Ishikawa (cell line): ENCODE data around the gene TMCO1.

Experiments used
- CEBPB ChIP-seq: IDR thresholded peaks from 2 replicates; pipeline ENCODE4 v1.6.1; 2012
- CREB1 ChIP-seq: IDR thresholded peaks from 2 replicates; pipeline ENCODE4 v1.6.1; 2012; ENCODE audit warnings: low read depth
- EGR1 ChIP-seq: IDR thresholded peaks from 2 replicates; pipeline ENCODE4 v1.6.1; 2012
- EP300 ChIP-seq: IDR thresholded peaks from 2 replicates; pipeline ENCODE4 v1.6.1; 2012; ENCODE audit warnings: borderline replicate concordance
- FOXM1 ChIP-seq: IDR thresholded peaks from 2 replicates; pipeline ENCODE4 v1.6.1; 2012; ENCODE audit warnings: low read depth, borderline replicate concordance
- NFIC ChIP-seq: IDR thresholded peaks from 2 replicates; pipeline ENCODE4 v1.6.1; 2012
- RAD21 ChIP-seq: IDR thresholded peaks from 2 replicates; pipeline ENCODE4 v1.6.1; 2012; ENCODE audit warnings: low read depth
- TAF1 ChIP-seq: IDR thresholded peaks from 2 replicates; pipeline ENCODE4 v1.6.1; 2012; ENCODE audit warnings: low read depth, mild to moderate bottlenecking
- TCF12 ChIP-seq: IDR thresholded peaks from 2 replicates; pipeline ENCODE4 v1.6.1; 2012; ENCODE audit warnings: low read depth
- TEAD4 ChIP-seq: IDR thresholded peaks from 2 replicates; pipeline ENCODE4 v1.6.1; 2012
- YY1 ChIP-seq: IDR thresholded peaks from 2 replicates; pipeline ENCODE4 v1.6.1; 2012; ENCODE audit warnings: low read depth
- ZBTB7A ChIP-seq: IDR thresholded peaks from 2 replicates; pipeline ENCODE4 v1.6.1; 2012; ENCODE audit warnings: low read depth
- TF ChIP-seq, protein P1 (sequence below): IDR thresholded peaks from 2 replicates; pipeline ENCODE4 v1.6.1; 2012
- TF ChIP-seq, protein P2 (sequence below): IDR thresholded peaks from 2 replicates; pipeline ENCODE4 v1.6.1; 2012
- TF ChIP-seq, protein P3 (sequence below): IDR thresholded peaks from 2 replicates; pipeline ENCODE4 v1.6.1; 2012; ENCODE audit warnings: low read depth, mild to moderate bottlenecking

TMCO1 gene

DNA sequence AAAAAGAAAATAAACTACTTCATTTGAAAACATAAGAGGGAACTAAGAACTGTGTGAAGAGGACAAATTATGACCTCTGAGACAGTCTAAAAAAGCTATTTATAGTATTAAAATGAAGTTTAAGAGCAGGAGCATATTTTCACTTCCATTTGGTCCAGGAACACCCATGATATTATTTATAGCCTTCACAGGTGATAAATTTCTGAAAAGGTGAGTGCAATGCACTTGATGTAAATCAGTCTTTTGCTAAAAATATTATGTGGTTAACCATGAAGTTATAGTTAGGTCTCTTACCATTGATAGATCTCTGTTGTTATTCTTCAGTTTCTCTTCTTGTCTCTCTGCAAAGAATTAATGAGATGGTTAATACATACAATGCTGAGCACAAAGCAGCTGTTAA lies 14.7 kb downstream of the TMCO1 start:
- no peak for TF ChIP-seq TEAD4
- TF ChIP-seq, protein P1, sequence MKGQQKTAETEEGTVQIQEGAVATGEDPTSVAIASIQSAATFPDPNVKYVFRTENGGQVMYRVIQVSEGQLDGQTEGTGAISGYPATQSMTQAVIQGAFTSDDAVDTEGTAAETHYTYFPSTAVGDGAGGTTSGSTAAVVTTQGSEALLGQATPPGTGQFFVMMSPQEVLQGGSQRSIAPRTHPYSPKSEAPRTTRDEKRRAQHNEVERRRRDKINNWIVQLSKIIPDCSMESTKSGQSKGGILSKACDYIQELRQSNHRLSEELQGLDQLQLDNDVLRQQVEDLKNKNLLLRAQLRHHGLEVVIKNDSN = no peak
- TF ChIP-seq CEBPB = no peak
- TF ChIP-seq TAF1 = no peak
- TF ChIP-seq NFIC = no peak
- no peak for TF ChIP-seq TCF12
- TF ChIP-seq EGR1 = no peak
- no peak for TF ChIP-seq FOXM1
- TF ChIP-seq, protein P2, sequence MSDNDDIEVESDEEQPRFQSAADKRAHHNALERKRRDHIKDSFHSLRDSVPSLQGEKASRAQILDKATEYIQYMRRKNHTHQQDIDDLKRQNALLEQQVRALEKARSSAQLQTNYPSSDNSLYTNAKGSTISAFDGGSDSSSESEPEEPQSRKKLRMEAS = no peak
- TF ChIP-seq RAD21 = no peak
- no peak for TF ChIP-seq EP300
- no peak for TF ChIP-seq ZBTB7A
- TF ChIP-seq, protein P3, sequence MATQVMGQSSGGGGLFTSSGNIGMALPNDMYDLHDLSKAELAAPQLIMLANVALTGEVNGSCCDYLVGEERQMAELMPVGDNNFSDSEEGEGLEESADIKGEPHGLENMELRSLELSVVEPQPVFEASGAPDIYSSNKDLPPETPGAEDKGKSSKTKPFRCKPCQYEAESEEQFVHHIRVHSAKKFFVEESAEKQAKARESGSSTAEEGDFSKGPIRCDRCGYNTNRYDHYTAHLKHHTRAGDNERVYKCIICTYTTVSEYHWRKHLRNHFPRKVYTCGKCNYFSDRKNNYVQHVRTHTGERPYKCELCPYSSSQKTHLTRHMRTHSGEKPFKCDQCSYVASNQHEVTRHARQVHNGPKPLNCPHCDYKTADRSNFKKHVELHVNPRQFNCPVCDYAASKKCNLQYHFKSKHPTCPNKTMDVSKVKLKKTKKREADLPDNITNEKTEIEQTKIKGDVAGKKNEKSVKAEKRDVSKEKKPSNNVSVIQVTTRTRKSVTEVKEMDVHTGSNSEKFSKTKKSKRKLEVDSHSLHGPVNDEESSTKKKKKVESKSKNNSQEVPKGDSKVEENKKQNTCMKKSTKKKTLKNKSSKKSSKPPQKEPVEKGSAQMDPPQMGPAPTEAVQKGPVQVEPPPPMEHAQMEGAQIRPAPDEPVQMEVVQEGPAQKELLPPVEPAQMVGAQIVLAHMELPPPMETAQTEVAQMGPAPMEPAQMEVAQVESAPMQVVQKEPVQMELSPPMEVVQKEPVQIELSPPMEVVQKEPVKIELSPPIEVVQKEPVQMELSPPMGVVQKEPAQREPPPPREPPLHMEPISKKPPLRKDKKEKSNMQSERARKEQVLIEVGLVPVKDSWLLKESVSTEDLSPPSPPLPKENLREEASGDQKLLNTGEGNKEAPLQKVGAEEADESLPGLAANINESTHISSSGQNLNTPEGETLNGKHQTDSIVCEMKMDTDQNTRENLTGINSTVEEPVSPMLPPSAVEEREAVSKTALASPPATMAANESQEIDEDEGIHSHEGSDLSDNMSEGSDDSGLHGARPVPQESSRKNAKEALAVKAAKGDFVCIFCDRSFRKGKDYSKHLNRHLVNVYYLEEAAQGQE = no peak
- no peak for TF ChIP-seq CREB1
- TF ChIP-seq YY1 = no peak

DNA sequence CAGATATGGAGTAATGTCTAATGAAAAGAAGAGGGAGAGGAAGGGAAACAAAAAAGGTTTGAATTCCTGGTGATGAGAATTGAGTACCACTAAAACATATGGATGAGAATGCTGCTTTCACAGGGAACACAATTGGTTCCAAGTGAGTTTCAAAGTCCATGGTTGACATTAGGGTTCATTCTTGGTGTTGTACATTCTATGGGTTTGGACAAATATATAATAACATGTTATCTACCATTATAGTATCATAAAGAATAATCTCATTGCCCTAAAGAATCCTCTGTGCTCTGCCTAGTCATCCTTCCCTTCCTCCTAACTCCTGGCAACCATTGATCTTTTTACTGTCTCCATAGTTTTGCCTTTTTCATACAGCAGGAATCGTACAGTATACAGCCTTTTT lies 20.1 kb downstream of the TMCO1 start:
- no peak for TF ChIP-seq YY1
- TF ChIP-seq, protein P1 = no peak
- TF ChIP-seq, protein P3 = no peak
- TF ChIP-seq EP300 = no peak
- no peak for TF ChIP-seq NFIC
- TF ChIP-seq, protein P2 = no peak
- no peak for TF ChIP-seq EGR1
- no peak for TF ChIP-seq ZBTB7A
- TF ChIP-seq CREB1 = no peak
- TF ChIP-seq FOXM1 = no peak

DNA sequence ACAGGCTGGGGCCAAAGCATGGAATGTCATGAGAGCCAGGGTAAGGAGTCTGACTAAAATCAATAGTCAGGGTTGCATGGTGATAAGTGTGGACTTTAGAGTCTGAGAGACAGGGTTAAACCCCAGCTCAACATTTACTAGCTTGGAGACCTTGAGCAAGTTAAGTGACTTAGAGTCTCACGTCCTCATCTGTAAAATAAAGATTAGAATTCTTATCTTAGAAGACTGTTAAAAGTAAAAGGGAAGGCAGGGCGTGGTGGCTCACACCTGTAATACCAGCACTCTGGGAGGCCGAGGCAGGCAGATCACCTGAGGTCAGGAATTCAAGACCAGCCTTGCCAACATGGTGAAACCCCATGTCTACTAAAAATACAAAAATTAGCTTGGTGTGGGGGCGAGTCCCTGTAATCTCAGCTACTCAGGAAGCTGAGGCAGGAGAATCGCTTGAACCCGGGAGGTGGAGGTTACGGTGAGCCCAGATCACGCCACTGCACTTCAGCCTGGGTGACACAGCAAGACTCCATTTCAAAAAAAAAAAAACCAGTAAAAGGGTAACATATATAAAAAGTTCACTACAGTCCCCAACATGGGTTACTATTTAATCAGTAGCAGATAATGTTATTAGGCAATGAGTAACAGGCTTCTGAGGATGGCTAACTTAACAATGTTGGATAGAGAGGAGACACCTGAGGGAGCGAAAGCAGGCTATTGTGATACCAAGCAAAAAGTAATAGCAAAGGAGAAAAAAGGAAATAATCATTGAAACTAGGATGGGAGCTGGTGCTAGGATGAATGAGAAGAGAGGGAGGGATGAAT lies 20.8 kb downstream of the TMCO1 start:
- TF ChIP-seq, protein P1 = no peak
- TF ChIP-seq RAD21 (no peak), NFIC (no peak), ZBTB7A (no peak), YY1 (no peak), TEAD4 (no peak), TAF1 (no peak), CEBPB (no peak), FOXM1 (no peak), CREB1 (no peak), EP300 (no peak), TCF12 (no peak), EGR1 (no peak)
- TF ChIP-seq, protein P3 = no peak
- TF ChIP-seq, protein P2 = no peak

DNA sequence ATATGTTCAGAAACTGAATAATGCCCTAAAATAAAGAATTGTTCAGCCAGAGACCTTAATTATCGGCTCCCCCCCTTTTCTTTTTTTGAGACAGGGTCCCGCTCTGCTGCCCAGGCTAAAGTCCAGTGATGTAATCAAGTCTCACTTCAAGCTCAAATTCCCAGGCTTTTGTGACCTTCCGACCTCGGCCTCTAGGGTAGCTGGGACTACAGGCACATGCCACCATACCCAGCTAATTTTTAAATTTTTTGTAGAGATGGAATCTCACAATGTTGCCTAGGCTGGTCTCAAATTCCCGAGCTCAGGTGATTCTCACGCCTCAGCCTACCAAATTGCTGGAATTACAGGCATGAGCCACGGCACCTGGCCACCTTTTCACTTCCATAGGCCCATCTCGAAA lies 26.5 kb downstream of the TMCO1 start:
- TF ChIP-seq, protein P3 = no peak
- no peak for TF ChIP-seq TAF1
- TF ChIP-seq, protein P2 = no peak
- TF ChIP-seq EGR1 = no peak
- no peak for TF ChIP-seq EP300
- TF ChIP-seq NFIC = no peak
- no peak for TF ChIP-seq TCF12
- no peak for TF ChIP-seq CREB1
- no peak for TF ChIP-seq FOXM1
- no peak for TF ChIP-seq YY1
- TF ChIP-seq RAD21 = no peak
